CD14-positive monocyte (primary cell): ENCODE measurements around the gene ITPKB. TPM values are rescaled to one million over a fixed set of nuclear protein-coding genes. Genes with fewer than 3 reads are reported as not detected.
A peak's percentile ranks its signal among the peaks of the same experiment; 100 is the strongest.

Experiments used
- DNase-seq, 3 donors: peaks; one replicate each; pipeline ENCODE4 v3.0.0-alpha.2; 2011 to 2022
- H2AFZ ChIP-seq: 2 replicates; pipeline ENCODE4 v1.6.0; 2012; ENCODE audit warnings: mild to moderate bottlenecking, low read depth, low read length, inconsistent platforms; ENCODE audit not compliant: insufficient read depth, poor library complexity, severe bottlenecking
- H3K27ac ChIP-seq, 2 donors: 1 replicate in 1 of 2; 2 replicates in 1 of 2; pipeline ENCODE4 v1.5.1; 2012 to 2013; ENCODE audit warnings: low read length in 2 of 2, control low read depth in 1 of 2, inconsistent platforms in 1 of 2, low read depth in 1 of 2, mild to moderate bottlenecking in 1 of 2
- H3K27me3 ChIP-seq, 2 donors: one replicate each; pipeline versions ENCODE4 v1.6.0 to v1.6.1; 2011 to 2013; ENCODE audit warnings: low read length in 2 of 2; ENCODE audit not compliant: control insufficient read depth in 2 of 2, insufficient read depth in 2 of 2
- H3K36me3 ChIP-seq, 2 donors: replicated peaks in 1 of 2; 1 replicate in 1 of 2; 2 replicates in 1 of 2; pipeline versions ENCODE4 v1.5.1 to v1.6.1; 2012 to 2013; ENCODE audit warnings: low read length in 2 of 2, control low read depth in 1 of 2, inconsistent platforms in 1 of 2, mild to moderate bottlenecking in 1 of 2; ENCODE audit not compliant: insufficient read depth in 2 of 2, control insufficient read depth in 1 of 2
- H3K4me1 ChIP-seq, 2 donors: 1 replicate in 1 of 2; 2 replicates in 1 of 2; pipeline versions ENCODE4 v1.5.1 to v1.6.1; 2012 to 2013; ENCODE audit warnings: low read length in 2 of 2, control low read depth in 1 of 2, inconsistent platforms in 1 of 2, mild to moderate bottlenecking in 1 of 2, moderate library complexity in 1 of 2; ENCODE audit not compliant: insufficient read depth in 2 of 2, control insufficient read depth in 1 of 2
- H3K4me2 ChIP-seq: replicated peaks from 2 replicates; pipeline ENCODE3; 2012; ENCODE audit warnings: low read length, moderate library complexity, mild to moderate bottlenecking; ENCODE audit not compliant: poor library complexity, severe bottlenecking; ENCODE audit errors: extremely low read depth
- H3K4me3 ChIP-seq, 3 experiments: fragments of 200-600 bp in 1 of 3; sonication (generic) in 1 of 3; replicated peaks in 1 of 3; 1 replicate in 2 of 3; 2 replicates in 1 of 3; pipeline ENCODE4 v1.5.1; 2011 to 2013; ENCODE audit warnings: low read length in 3 of 3, mild to moderate bottlenecking in 3 of 3, control low read depth in 2 of 3, low read depth in 2 of 3, inconsistent platforms in 1 of 3, moderate library complexity in 1 of 3
- H3K79me2 ChIP-seq: 2 replicates; pipeline ENCODE4 v1.6.0; 2012; ENCODE audit warnings: mild to moderate bottlenecking, control low read depth, inconsistent platforms, low read length, moderate library complexity; ENCODE audit not compliant: insufficient read depth
- H3K9ac ChIP-seq: 2 replicates; pipeline ENCODE4 v1.6.0; 2017; ENCODE audit warnings: low read length, mild to moderate bottlenecking; ENCODE audit not compliant: insufficient read depth, poor library complexity, severe bottlenecking
- H3K9me3 ChIP-seq, 2 donors: replicated peaks in 1 of 2; 1 replicate in 1 of 2; 2 replicates in 1 of 2; pipeline versions ENCODE4 v1.5.1 to v1.6.1; 2012 to 2013; ENCODE audit warnings: low read length in 2 of 2, control low read depth in 1 of 2; ENCODE audit not compliant: control insufficient read depth in 1 of 2, insufficient read depth in 1 of 2
- H4K20me1 ChIP-seq: 2 replicates; pipeline ENCODE4 v1.6.0; 2012; ENCODE audit warnings: mild to moderate bottlenecking, low read length, control low read depth, moderate library complexity; ENCODE audit not compliant: insufficient read depth
- H3K27ac Mint-ChIP-seq, 7 donors: one replicate each; pipeline ENCODE4 v1.8.0; 2020; ENCODE audit warnings: mild to moderate bottlenecking in 7 of 7, mixed read lengths in 7 of 7, moderate library complexity in 6 of 7, inconsistent platforms in 2 of 7
- H3K27me3 Mint-ChIP-seq, 3 donors: one replicate each; pipeline ENCODE4 v1.8.0; 2021 to 2022; ENCODE audit warnings: low read depth in 3 of 3, mild to moderate bottlenecking in 3 of 3, mixed read lengths in 3 of 3, moderate library complexity in 3 of 3, inconsistent platforms in 1 of 3
- H3K36me3 Mint-ChIP-seq, 2 donors: one replicate each; pipeline ENCODE4 v1.8.0; 2020; ENCODE audit warnings: mixed read lengths in 2 of 2, inconsistent platforms in 1 of 2, mild to moderate bottlenecking in 1 of 2
- H3K4me1 Mint-ChIP-seq: one replicate; pipeline ENCODE4 v1.8.0; 2020; ENCODE audit warnings: mild to moderate bottlenecking, mixed read lengths
- H3K4me3 Mint-ChIP-seq, 2 donors: one replicate each; pipeline ENCODE4 v1.8.0; 2020; ENCODE audit warnings: mild to moderate bottlenecking in 2 of 2, mixed read lengths in 2 of 2, moderate library complexity in 1 of 2
- H3K9me3 Mint-ChIP-seq, 7 donors: one replicate each; pipeline ENCODE4 v1.8.0; 2020 to 2022; ENCODE audit warnings: mixed read lengths in 7 of 7, mild to moderate bottlenecking in 6 of 7, moderate library complexity in 6 of 7, inconsistent platforms in 2 of 7
- WGBS: methylation state at CpG from one replicate; pipeline ENCODE4 v1.1.5; 2013; ENCODE audit warnings: missing lambda C conversion rate; ENCODE audit not compliant: insufficient coverage; 5-methylcytosine and 5-hydroxymethylcytosine counted together
- intact Hi-C, 2 donors: fragments of 100-400 bp; cut with micrococcal nuclease; formaldehyde crosslinking; loops; one replicate each; pipeline versions ENCODE4 v1.15.0 to v1.15.1; 2023
- polyA plus RNA-seq, 3 donors: library from polyadenylated mRNA; depleted of rRNA in 1 of 3; unstranded in 2 of 3; stranded (reverse) in 1 of 3; fragments of 300-500 nt in 2 of 3; fragments of >200 nt in 1 of 3; fragmentation: Illumina TruSeq in 2 of 3; gene quantifications; 1 replicate in 2 of 3; 2 replicates in 1 of 3; pipeline ENCODE4 v1.2.3, GENCODE V29; 2012 to 2021
- TF ChIP-seq, protein P1 (sequence below): fragments of 200-600 bp; IDR thresholded peaks from one replicate; pipeline ENCODE4 v1.8.0; 2022; ENCODE audit warnings: antibody characterized with exemption, mild to moderate bottlenecking

Gene ITPKB
- polyA plus RNA-seq, 3 donors, result 7.3 to 14.4 (median 10.2) TPM

DNA sequence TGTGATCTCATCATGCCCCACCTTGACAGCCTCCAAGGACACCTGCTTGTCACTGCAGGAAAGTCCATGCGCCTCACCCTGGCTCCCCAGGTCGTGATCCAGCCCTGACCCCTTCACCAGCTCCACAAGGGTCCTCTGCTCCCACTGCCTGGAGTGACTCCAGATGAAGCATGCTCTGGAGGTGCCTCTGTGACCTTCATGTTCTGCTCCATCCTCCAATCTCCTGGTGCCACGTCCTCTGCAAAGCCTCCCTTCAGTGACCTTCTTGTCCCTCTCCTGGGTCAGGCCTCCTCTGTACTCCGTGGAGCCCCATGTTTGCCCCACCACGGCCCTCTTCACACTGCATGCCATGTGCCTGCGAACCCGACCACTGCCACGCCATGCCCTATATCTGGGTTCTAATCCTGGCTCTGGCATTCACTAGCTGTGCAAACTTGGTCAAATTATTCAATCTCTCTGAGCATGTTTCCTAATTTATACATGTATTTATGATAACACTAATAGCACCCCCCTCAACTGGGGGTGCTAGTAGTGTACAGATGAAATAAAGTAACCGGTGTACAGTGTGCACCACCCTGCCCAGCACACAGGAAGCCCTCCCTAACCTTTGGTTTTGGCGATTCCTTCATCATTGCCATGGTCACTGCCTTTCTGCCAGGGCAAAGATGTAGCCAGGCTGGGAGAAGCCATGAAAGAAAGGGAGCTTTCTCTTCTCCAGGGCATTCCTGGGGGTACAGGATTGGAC is 113.1 kb downstream of the ITPKB start:
- peak overlapping the region in 2 of 7 donors; percentile 22 to 36 for H3K27ac Mint-ChIP-seq
- TF ChIP-seq, protein P1, sequence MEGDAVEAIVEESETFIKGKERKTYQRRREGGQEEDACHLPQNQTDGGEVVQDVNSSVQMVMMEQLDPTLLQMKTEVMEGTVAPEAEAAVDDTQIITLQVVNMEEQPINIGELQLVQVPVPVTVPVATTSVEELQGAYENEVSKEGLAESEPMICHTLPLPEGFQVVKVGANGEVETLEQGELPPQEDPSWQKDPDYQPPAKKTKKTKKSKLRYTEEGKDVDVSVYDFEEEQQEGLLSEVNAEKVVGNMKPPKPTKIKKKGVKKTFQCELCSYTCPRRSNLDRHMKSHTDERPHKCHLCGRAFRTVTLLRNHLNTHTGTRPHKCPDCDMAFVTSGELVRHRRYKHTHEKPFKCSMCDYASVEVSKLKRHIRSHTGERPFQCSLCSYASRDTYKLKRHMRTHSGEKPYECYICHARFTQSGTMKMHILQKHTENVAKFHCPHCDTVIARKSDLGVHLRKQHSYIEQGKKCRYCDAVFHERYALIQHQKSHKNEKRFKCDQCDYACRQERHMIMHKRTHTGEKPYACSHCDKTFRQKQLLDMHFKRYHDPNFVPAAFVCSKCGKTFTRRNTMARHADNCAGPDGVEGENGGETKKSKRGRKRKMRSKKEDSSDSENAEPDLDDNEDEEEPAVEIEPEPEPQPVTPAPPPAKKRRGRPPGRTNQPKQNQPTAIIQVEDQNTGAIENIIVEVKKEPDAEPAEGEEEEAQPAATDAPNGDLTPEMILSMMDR, result no peak

DNA sequence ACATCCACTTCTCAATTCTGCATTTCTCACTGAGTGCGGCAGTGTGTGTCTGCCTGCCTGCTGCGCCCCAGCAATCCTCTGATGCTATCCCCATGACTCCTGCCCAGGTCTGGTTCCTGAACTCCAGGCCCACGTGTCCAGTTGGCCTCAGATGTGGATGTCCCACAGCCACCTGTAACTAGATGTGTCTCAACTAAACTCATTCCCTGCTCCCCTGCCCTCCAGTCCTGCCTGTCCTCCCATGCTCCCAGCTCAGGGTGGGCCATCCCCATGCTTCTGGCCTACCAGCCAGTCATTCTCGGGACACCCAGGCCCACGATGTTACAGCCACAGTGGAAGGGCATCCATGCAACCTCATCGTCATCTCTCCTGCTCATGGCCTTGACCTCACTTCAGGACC is 113.8 kb downstream of the ITPKB start:
- no peaks in the 10 kb centered on the region for H4K20me1 ChIP-seq
- no peak overlapping the region for H3K4me3 Mint-ChIP-seq
- H3K9me3 Mint-ChIP-seq, result peaks cover 0 to 14% (median 6%) of the 10 kb centered on the region in 7 donors
- TF ChIP-seq, protein P1, result no peak
- H3K27ac Mint-ChIP-seq, result no peak overlapping the region
- H2AFZ ChIP-seq, result no peak overlapping the region
- H3K27me3 Mint-ChIP-seq, result peaks cover 0 to 5% (median 2%) of the 10 kb centered on the region in 3 donors
- no peak overlapping the region for H3K4me2 ChIP-seq
- H3K79me2 ChIP-seq, result no peaks in the 10 kb centered on the region
- no peak overlapping the region for H3K9ac ChIP-seq
- DNase-seq, result no peak
- H3K27ac ChIP-seq, result no peak overlapping the region
- H3K4me1 ChIP-seq, result peaks cover 3 to 5% of the 10 kb centered on the region in 2 donors
- peaks cover 2 to 5% of the 10 kb centered on the region in 2 donors for H3K36me3 Mint-ChIP-seq
- intact Hi-C loops, result loop anchor here in 1 of 2 donors (5.0 kb wide), 1 partner anchor 112 kb away; the partner anchor contains the start of gene ITPKB
- H3K9me3 ChIP-seq, result peaks cover 0 to 5% of the 10 kb centered on the region in 2 donors
- H3K4me1 Mint-ChIP-seq, result peaks cover 17% of the 10 kb centered on the region
- H3K4me3 ChIP-seq, result no peak overlapping the region
- 93% methylated on average over 6 of the region's 6 CpGs for WGBS
- H3K27me3 ChIP-seq, result no peaks in the 10 kb centered on the region
- peaks cover 0 to 4% of the 10 kb centered on the region in 2 donors for H3K36me3 ChIP-seq

More for the DNA sequence above, 113.1 kb downstream of the ITPKB start:
- no peak overlapping the region for H3K27ac ChIP-seq
- H3K27me3 ChIP-seq, result no peaks in the 10 kb centered on the region
- WGBS, result 76% methylated on average over 7 of the region's 10 CpGs
- H3K4me2 ChIP-seq, result peak overlapping the region; percentile 35
- H3K4me3 ChIP-seq, result no peak overlapping the region
- Mint-ChIP-seq H3K9me3 (peaks cover 0 to 12% (median 6%) of the 10 kb centered on the region in 7 donors), H3K27me3 (peaks cover 0 to 5% (median 4%) of the 10 kb centered on the region in 3 donors), H3K4me1 (peaks cover 17% of the 10 kb centered on the region), H3K36me3 (peaks cover 2 to 8% of the 10 kb centered on the region in 2 donors), H3K4me3 (peak overlapping the region in 1 of 2 donors; percentile 64)
- peak overlapping the region; percentile 59 for H2AFZ ChIP-seq
- H3K9ac ChIP-seq, result no peak overlapping the region
- no peak for DNase-seq
- no peaks in the 10 kb centered on the region for H3K79me2 ChIP-seq
- H3K4me1 ChIP-seq, result peaks cover 3 to 5% of the 10 kb centered on the region in 2 donors
- peaks cover 0 to 3% of the 10 kb centered on the region in 2 donors for H3K9me3 ChIP-seq
- H4K20me1 ChIP-seq, result no peaks in the 10 kb centered on the region
- peaks cover 0 to 6% of the 10 kb centered on the region in 2 donors for H3K36me3 ChIP-seq
- intact Hi-C loops, result loop anchor here (2.0 to 5.0 kb wide), 2 partner anchors 111 to 203 kb away; partner anchors contain the start of gene ITPKB (in 1 of the 2)
